Natural killer cell (primary cell): Measurements from ENCODE around the gene FXYD5. TPM values are rescaled to one million over a fixed set of nuclear protein-coding genes. Genes with fewer than 3 reads are reported as not detected.

ENCODE experiments used
- ATAC-seq, 3 donors: fragments of 150-1000 bp in 2 of 3; fragments of 200-7000 bp in 1 of 3; cut with Tn5 transposase; 1 replicate in 1 of 3; 2 replicates in 2 of 3; pipeline ENCODE4 v1.10.0; 2021; ENCODE audit warnings: mild to moderate bottlenecking in 2 of 3, moderate library complexity in 2 of 3
- DNase-seq, 2 donors: peaks; one replicate each; pipeline versions ENCODE4 v3.0.0 to v3.0.0-alpha.2; 2013 to 2021; ENCODE audit warnings: mixed read lengths in 1 of 2
- H3K27ac ChIP-seq: one replicate; pipeline ENCODE4 v1.5.1; 2013; ENCODE audit warnings: mild to moderate bottlenecking, low read length
- H3K27me3 ChIP-seq: one replicate; pipeline ENCODE4 v1.6.1; 2013; ENCODE audit warnings: low read length; ENCODE audit not compliant: control insufficient read depth, insufficient read depth
- H3K36me3 ChIP-seq: one replicate; pipeline ENCODE4 v1.6.1; 2013; ENCODE audit warnings: low read length; ENCODE audit not compliant: control insufficient read depth, insufficient read depth
- H3K4me1 ChIP-seq: one replicate; pipeline ENCODE4 v1.6.1; 2013; ENCODE audit warnings: low read length; ENCODE audit not compliant: control insufficient read depth, insufficient read depth
- H3K4me3 ChIP-seq: one replicate; pipeline ENCODE4 v1.5.1; 2013; ENCODE audit warnings: low read length
- H3K9me3 ChIP-seq: one replicate; pipeline ENCODE4 v1.6.1; 2013; ENCODE audit warnings: low read length; ENCODE audit not compliant: control insufficient read depth, insufficient read depth
- H3K27ac Mint-ChIP-seq, 2 donors: one replicate each; pipeline ENCODE4 v1.8.0; 2022; ENCODE audit warnings: mild to moderate bottlenecking in 2 of 2, mixed read lengths in 2 of 2, moderate library complexity in 1 of 2
- H3K27me3 Mint-ChIP-seq, 2 donors: one replicate each; pipeline ENCODE4 v1.8.0; 2022; ENCODE audit warnings: low read depth in 2 of 2, mixed read lengths in 2 of 2
- H3K36me3 Mint-ChIP-seq: one replicate; pipeline ENCODE4 v1.8.0; 2022; ENCODE audit warnings: mixed read lengths
- H3K4me1 Mint-ChIP-seq, 2 donors: one replicate each; pipeline ENCODE4 v1.8.0; 2022; ENCODE audit warnings: mixed read lengths in 2 of 2
- H3K4me3 Mint-ChIP-seq: one replicate; pipeline ENCODE4 v1.8.0; 2022; ENCODE audit warnings: mild to moderate bottlenecking, moderate library complexity, mixed read lengths
- H3K9me3 Mint-ChIP-seq, 2 donors: one replicate each; pipeline ENCODE4 v1.8.0; 2022; ENCODE audit warnings: mixed read lengths in 2 of 2
- CTCF ChIP-seq: fragments of 200-600 bp; IDR thresholded peaks from one replicate; pipeline ENCODE4 v1.8.0; 2022; ENCODE audit warnings: antibody characterized with exemption
- WGBS: methylation state at CpG from one replicate; pipeline ENCODE4 v1.1.7; 2013; ENCODE audit warnings: missing lambda C conversion rate; ENCODE audit not compliant: insufficient coverage; 5-methylcytosine and 5-hydroxymethylcytosine counted together
- intact Hi-C: fragments of 100-400 bp; cut with micrococcal nuclease; formaldehyde crosslinking; loops from one replicate; pipeline ENCODE4 v1.14.2; 2022
- total RNA-seq, 4 donors: library from RNA; stranded (reverse); fragments of 120-200 nt in 1 of 4; gene quantifications; one replicate each; pipeline versions ENCODE4 v1.2.3 to v1.2.4, GENCODE V29; 2013 to 2022

The FXYD5 gene
- total RNA-seq, 3 donors from 2014 or later (not counting 1 experiment from before 2014, with no cell fraction given), result 226 to 270 (median 231) TPM

- Mint-ChIP-seq H3K27me3 (peaks cover 0 to 6% of the 10 kb centered on the region in 2 donors), H3K9me3 (no peaks in the 10 kb centered on the region), H3K4me3 (no peak overlapping the region), H3K4me1 (peaks cover 3% of the 10 kb centered on the region in 2 donors), H3K36me3 (no peaks in the 10 kb centered on the region), H3K27ac (no peak overlapping the region)
- intact Hi-C loops, result no loop called here
- Histone ChIP-seq H3K4me3 (no peak overlapping the region), H3K27me3 (peaks cover under 1% of the 10 kb centered on the region), H3K9me3 (peaks cover 5% of the 10 kb centered on the region), H3K36me3 (no peaks in the 10 kb centered on the region), H3K4me1 (peaks cover 2% of the 10 kb centered on the region), H3K27ac (no peak overlapping the region)
- WGBS, result 68% methylated on average over 22 of the region's 22 CpGs
- TF ChIP-seq CTCF, result no peak
- ATAC-seq (no peak), DNase-seq (no peak)
These were observed 45.0 kb upstream of the FXYD5 start for GRCh38 chr19:35109395-35110112.

GRCh38 chr19:35110974-35111373 is 43.6 kb upstream of the FXYD5 start:
- intact Hi-C loops, result no loop called here
- Histone ChIP-seq H3K4me1 (peaks cover 7% of the 10 kb centered on the region), H3K9me3 (peaks cover 2% of the 10 kb centered on the region), H3K27me3 (peaks cover 5% of the 10 kb centered on the region), H3K4me3 (no peak overlapping the region), H3K36me3 (no peaks in the 10 kb centered on the region), H3K27ac (no peak overlapping the region)
- Mint-ChIP-seq H3K27ac (no peak overlapping the region), H3K4me1 (peaks cover 6 to 8% of the 10 kb centered on the region in 2 donors), H3K27me3 (peaks cover 0 to 6% of the 10 kb centered on the region in 2 donors), H3K4me3 (no peak overlapping the region), H3K9me3 (no peaks in the 10 kb centered on the region), H3K36me3 (no peaks in the 10 kb centered on the region)
- TF ChIP-seq CTCF, result no peak
- no peak for DNase-seq
- ATAC-seq, result no peak
- 81% methylated on average over 5 of the region's 9 CpGs for WGBS

- H3K4me1 ChIP-seq, result peaks cover 7% of the 10 kb centered on the region
- Mint-ChIP-seq H3K4me3 (no peak overlapping the region), H3K27ac (no peak overlapping the region), H3K36me3 (no peaks in the 10 kb centered on the region), H3K4me1 (peaks cover 6 to 8% of the 10 kb centered on the region in 2 donors), H3K27me3 (peaks cover 0 to 6% of the 10 kb centered on the region in 2 donors), H3K9me3 (no peaks in the 10 kb centered on the region)
- 64% methylated on average over 15 of the region's 15 CpGs for WGBS
- H3K4me3 ChIP-seq, result no peak overlapping the region
- no peaks in the 10 kb centered on the region for H3K9me3 ChIP-seq
- no peak overlapping the region for H3K27ac ChIP-seq
- no peak for TF ChIP-seq CTCF
- ATAC-seq (no peak), DNase-seq (no peak)
- H3K36me3 ChIP-seq, result no peaks in the 10 kb centered on the region
- H3K27me3 ChIP-seq, result peaks cover 5% of the 10 kb centered on the region
- intact Hi-C loops, result no loop called here
These were observed 41.4 kb upstream of the FXYD5 start for GRCh38 chr19:35112995-35113688.
